ENCODE results near the gene RLN1.
"Not testable (repeated sequence)": the region's sequence is repeated elsewhere in the genome, so short reads cannot be mapped to it uniquely, and the experiment has no call there.

Gene RLN1, protein sequence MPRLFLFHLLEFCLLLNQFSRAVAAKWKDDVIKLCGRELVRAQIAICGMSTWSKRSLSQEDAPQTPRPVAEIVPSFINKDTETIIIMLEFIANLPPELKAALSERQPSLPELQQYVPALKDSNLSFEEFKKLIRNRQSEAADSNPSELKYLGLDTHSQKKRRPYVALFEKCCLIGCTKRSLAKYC

DNA sequence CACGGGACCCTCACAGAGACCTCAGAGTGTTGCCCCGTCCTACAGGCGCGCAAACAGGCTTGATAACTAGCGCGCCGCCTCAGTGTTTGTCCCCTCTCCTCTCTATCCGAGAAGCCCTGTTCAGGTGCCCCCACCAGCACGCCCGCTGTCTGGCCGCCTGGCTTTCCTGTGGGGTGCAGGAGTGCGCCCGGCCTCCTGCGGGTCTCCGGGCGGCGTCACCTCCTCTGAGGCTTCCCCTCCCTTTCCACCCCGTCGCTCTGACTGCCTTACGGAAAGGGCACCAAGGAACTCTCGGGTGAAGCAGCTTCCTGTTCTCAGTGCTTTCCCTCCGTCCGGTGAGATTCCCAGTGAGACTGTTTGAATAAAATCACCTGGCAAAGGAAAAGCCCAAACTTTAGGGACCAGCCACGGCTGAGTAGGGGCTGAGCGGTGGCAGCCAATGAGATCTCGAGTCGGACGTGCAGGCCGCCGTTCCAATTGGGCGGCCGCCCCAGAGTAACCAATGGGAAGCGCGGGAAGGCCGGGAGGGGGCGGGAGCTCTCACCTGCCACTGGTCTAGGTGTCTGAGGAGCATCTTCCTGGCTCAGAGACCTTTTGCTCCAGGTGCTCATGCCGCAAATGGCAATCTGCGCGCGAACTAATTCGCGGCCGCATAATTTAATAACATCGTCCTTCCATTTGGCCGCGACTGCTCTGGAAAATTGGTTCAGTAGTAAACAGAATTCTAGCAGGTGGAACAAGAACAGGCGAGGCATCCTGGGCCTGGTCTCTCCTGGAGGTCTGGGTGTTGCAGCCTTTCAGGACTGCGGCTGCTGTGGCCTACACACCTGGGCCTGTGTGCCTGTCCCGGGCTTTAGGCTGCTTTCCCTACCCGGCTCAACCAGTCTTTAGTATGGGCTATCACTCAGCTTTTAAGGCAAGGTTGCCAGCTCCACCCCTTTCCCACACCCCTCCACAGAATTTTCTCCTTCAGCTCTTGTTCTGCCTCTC, at the start of gene RLN1:
Gene RLN1, minus strand, starts transcription at position 885 of the 990 bp plus-strand sequence. Its CDS starts 130 bp downstream, at position 755.
- DNase-seq, result peak; percentile 67

DNA sequence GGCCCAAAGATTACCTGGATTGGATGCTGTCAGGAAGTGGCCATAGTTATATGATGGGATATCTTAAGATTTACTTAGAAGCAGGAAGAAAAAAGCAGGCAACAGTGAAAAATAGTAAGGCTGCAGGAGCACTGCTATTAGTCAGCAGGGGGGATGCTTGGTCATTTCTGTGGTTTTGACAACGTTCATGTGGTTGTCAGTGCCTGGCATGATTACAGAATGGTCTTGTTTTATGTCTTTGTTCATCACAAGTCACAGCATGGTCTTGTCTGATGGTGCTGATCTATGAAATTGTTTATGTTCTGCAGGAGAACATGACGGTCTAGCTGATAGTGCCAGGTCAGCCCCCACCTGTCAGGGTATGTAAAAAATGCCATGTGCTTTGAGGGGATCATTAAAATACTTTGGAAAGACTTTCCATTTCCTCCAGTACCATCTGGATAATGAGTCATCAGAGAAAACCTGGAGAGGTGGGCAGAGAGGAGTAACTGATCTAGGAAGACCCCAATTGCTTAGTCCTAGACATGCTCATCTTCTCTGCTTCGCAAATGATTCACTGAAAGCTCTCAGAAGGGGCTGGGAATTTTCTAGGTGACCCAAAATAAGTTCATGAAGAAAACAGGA, 49.5 kb upstream of the RLN1 start:
- DNase-seq, result no peak

DNA sequence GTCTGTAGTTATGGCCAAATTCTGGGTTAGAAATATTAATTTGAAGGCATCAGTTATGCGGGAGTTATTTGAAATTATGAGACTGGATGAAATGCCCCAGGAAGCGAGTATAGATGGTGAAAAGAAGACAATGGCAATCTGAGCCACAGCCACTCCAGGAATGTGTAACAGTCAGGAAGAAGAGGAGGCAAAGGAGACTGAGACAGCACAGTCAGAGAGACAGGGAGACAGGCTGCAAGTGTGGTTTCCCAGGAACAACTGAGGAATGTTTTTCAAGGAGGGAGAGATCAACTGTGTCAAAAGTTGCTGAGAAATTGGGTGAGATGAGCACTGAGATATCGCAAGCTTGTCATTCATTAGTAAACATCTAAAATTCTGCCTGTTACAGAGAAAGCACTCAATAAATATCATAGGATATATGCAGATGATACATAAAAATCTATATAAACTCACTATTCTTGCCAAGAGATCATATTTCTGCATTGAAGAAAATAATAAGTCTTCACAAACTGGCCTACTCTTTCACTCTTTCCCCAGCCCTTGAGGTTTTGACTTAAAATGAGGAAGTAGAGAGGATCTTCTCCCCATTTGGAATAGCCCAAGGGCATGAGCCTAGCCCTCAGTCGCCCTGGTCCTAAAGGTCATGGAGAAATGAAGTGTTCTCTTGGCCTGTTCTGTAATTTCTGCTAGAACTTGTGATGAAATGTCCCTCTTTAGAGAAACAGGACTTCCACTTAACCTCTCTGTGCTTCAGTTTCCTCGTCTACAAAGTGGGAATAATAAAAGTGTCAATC, 48.5 kb upstream of the RLN1 start:
- DNase-seq, result no peak

DNA sequence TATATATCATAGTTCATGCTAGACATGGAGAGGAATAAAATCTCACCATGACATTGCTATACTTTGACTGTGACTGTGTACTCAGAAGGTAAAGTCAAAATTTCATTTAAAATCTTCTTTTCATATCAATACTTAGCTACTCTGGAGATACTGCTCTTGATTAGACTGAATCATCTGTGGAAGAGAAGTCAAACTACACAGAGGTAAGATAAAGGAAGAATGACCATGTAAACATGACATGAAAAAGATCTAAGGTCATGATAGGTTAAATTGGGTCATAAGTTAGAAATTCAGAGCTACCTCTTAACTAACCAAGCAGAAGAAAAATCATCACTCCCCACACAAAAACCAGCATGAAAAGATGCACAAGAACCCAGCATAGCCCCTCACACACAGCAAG, 44.8 kb upstream of the RLN1 start:
- DNase-seq, result no peak

DNA sequence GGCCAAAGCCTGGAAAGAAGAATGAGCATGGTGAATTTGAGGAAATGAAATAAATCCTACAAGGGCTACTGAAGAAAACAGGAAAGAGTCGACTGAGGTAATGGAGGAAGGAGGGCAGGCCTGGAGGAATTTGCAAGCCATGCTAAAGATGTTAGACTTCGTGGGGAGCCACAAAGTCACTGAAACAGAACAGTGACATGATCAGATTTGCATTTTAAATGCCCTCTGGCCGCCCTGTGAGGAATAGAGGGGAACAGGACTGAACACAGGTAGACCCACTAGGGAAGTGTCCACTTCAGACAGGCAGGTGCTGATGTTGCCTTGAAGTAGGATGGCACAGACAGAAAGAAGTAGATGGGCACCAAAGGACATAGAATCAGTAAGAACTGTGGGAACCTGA, 42.8 kb upstream of the RLN1 start:
- no peak for DNase-seq

DNA sequence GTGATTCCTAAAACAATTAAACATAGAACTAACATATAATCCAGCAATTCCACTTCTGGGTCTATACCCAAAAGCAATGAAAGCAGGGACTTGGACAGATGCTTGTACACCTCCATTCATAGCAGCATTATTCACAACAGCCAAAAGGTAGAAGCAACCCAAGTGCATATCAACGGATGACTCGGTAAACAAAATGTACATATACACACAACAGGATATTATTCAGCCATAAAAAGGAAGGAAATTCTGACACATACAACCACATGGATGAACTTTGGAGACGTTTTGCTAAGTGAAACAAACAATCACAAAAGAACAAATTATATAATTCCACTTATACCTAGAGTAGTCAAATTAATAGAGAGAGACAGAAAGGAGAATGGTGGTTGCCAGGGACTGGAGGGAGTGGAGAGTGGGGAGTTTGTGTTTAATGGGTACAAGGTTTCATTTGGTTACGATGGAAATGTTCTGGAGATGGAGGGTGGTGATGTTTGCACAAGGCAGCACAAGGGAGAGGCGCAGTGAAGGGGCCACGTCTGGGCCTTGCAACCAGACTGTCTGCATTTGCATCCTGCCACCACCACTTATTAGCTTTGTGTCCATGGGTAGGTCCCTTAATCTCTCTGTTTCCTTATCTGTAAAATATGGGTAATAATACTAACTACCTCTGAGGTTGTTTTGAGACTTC, 36.3 kb upstream of the RLN1 start:
- no peak for DNase-seq

DNA sequence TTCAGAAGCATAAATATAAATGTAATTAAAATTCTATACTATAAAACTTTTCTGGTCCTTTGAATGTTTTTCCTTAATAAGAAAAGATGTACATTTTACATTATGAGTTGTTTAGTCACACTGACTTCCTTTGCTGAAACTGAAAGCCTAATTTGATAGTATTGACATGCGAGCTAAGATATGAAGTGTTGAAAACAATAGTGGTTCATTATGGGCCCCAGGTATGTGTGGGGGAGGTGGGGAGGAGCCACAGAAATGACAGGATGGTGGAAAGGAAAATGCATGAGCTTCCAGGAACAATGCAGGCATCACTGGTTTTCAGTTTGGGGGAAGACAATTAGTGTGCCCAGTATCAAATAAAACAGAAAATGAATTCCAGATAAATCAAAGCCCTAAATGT, 35.4 kb upstream of the RLN1 start:
- DNase-seq, result peak; percentile 65

DNA sequence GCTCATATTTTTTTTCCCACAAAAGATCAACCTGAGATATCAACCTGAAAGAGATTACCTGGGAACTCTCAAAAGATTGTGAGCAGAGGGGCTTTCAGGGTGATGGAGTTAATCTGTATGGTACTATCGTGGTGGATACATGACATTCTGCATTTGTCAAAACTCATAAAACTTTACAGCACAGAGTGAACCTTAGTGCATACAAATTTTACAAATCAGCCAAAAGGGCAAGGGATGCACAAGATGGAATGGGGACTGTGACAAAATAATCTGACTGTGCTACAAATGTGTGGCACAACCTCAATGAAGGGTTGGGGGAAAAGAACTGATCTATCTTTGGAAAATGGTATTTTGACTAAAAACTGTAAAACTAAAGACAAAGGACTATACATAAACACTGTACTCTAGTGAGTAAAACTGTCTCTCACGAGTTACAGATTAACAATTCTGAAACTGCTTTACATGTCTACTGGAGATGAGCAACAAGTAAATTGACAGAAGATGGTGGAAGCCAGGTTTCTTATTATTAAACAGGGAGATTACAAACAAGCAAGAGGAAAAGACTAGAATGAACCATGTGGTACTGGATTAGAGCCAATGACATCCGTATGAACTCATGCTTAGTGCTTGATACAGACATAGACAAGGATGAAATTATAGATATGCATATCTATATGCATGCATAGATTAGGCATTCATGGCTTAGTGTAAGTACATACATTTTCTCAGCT, 24.8 kb upstream of the RLN1 start:
- no peak for DNase-seq

DNA sequence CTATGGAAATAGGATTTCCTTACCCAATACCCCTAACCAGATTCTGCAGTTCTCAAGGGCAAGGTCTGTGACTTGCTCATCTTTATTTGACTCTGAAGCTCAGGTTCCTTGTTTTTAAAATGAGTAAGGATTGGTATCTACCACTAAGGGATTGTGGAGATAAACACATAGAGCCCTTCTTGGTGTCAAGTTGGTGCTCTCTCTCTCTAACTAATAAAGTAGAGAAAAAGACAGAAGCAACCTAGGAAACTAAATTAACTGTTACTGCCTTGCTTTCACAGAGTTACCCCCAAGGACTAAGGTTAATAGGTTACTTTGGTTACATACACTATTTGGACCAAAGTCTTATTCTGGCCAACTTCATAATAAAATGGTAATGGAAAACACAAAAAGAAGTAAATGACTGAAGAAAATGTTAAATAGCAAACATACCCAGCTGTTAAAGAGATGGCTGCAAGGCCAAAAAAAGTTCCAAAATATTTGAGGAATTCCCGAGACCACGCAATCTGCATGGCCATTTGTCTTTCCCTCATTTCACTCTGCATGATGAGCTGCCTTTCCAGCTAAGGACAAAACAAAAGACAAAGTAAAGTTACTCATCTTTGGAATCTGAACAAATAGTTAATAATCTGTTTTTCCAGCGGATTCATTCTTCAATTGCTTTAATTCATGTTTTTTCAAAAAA, 21.8 kb upstream of the RLN1 start:
- no peak for DNase-seq

DNA sequence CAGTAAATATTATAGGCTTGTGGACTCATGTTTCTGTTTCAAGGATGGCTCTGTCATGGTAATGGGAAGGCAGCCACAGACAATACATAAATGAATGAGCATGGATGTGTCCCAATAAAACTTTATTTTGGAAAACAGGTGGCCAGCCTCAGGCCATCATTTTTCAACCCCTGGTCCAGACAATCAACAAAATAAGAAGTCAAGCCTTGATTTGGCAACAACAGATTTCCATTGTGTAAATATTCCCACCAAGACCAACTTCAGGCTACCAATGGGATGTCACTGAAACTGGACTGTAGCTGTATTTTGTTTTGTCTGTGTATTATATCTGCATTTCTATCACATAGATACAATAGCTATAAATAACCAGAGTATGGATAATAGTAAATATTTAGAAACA, 20.7 kb upstream of the RLN1 start:
- no peak for DNase-seq

DNA sequence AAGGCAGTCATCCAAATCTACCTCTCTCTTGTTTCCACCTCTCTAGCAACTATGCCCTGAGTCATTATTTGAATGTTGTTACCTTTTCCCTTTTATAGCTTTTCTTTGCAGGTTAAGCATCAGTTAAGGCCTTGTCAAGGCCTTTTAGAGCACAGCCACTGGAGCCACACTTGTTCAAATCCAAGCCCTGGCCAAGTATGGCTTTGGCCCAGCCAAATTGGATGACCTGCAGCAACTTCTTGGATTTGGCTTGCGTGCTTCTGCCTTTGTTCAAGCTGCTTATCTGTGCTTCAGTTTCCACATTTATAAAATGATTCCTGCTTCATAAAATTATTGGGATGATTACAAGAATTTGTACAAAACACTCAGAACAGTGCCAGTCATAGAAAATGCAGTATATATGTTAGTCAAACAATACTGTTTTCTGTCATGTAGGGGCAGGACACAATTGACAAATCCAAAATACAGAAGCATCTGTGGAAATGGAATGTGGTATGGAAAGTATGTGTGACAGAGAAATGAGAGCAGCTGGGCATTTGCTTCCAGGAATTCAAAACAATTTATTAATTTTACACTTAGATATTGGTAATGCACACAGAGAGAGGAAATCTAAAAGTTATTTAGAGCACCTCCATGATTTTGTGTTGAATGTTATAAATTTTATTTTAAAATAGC, 17.9 kb upstream of the RLN1 start:
- DNase-seq, result no peak

DNA sequence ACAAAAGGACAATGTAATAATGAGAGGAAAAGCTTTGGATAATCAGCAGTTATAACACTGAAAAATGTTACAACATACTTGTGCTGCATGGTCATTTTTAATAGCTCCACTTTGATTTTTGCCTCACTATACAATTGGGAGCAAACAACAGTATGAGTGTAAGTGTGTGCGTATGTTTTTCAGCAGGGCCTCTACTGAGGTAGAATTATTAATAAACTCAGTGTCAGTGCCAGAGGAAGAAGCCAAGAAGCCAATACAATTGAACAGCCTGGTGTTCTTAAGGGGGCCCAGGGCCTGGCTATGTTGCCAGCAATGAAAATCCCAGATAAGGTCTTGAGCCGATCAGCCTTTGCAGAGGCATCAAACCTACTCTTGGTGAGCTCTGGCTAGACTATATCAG, 16.1 kb upstream of the RLN1 start:
- DNase-seq, result no peak

DNA sequence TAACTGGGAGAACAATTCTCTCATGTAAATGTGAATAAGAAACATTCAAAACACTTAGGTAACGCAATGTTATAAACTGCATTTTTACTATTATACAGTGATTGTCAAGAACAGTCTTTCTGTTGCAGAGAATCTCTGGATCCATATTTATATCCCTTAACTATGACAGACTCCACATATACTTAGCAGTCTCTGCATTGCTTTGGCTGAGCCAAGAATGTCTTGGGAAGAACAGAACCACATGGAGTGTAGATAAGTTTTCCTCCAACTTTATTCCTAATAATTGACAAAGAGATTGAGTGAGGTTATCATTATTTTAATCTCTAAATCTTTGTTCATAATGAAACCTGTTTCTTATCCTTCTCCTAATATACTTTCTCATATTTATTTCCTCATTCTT, 15.6 kb upstream of the RLN1 start:
- DNase-seq, result no peak

DNA sequence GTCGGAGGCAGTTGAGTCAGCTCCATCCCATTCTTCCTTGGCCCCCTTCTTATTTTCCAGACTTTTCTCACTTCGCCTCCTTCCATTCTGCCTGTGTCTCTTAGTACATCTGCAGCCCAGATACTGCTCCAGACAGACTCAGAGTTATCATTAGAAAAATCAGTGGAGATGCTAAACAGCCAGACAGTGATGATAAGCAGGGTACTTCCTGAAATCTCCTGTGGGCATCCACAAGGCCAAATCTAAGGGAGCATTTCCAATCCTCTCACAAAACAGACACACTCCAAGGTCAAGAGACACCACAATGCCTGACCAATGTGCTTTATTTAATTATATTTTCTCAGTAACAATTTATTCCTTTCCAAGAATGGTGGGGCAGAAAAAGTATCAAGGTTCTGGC, 14.5 kb upstream of the RLN1 start:
- DNase-seq, result no peak

DNA sequence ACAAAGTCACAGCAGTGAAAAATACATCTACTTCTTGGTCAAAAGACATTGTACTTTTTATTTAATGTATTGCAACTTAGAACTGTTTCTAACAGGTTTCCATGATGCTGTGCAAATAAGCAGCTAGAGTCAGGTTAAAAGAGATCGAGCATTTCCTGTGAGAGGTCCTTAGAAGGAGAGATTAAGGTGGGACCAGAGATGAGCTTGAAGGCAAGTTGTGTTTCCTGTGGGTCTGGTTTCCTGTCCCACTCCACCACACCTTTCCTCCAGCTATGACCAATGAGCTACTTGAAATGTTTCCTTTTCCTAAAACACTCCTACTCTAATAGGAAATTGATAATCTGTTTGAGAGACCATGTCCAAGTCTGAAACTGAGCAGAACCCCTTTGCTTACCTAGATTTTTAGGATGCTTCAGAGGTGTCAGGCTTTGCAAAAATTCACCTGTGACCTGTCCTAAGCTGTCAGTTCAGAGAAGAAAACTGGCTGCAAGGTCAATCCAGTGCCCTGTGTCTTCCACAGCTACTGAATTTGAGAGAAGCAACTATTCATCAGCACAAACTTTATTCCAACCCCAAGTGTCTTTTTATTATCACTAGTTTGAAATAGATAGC, 13.1 kb upstream of the RLN1 start:
- no peak for DNase-seq

DNA sequence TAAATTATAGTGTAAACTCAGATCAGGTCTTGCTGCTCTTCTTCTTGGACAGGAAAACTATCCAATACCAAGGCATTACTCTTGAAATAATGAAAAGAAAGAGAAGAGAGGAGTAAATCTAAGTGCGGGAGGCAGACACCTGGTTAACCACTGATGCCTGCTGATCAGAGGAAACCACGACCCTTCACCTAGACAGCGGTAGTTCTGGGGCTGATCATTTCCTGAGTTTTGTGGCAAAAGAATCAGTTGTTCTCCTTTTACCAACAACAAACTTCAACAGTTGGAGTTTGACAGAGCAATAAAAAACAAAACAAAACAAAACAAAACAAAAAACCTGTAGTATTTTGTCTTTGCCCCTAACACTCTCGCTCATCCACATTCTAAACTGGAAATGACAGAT, 3.0 kb downstream of the RLN1 start:
- DNase-seq, result peak; percentile 64

DNA sequence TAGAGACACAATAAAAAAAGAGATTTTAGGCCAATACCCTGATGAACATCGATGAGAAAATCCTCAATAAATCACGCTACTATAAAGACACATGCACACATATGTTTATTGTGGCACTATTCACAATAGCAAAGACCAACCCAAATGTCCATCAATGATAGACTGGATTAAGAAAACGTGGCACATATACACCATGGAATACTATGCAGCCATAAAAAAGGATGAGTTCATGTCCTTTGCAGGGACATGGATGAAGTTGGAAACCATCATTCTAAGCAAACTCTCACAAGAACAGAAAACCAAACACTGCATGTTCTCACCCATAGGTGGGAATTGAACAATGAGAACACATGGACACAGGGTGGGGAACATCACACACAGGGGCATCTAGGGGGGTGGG, 8.4 kb downstream of the RLN1 start:
- DNase-seq, result not testable (repeated sequence)

DNA sequence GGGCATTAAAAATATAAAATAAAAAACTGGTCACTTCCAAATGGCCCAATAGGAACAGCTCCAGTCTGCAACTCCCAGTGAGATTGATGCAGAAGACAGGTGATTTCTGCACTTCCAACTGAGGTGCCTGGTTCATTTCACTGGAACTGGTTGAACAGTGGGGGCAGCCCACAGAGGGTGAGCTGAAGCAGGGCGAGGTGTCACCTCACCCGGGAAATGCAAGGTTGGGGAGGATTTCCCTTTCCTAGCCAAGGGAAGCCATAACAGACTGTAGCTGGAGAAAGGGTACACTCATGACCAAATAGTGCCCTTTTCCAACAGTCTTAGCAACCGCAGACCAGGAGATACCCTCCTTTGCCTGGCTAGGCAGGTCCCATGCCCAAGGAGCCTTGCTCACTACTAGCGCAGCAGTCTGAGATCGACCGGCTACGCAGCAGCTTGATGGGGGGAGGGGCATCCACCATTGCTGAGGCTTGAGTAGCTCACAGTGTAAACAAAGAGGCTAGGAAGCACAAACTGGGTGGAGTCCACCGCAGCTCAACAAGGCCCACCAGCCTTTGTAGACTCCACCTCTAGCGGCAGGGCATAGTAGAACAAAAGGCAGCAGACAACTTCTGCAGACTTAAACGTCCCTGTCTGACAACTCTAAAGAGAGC, 12.7 kb downstream of the RLN1 start:
- peak; percentile 70 for DNase-seq

DNA sequence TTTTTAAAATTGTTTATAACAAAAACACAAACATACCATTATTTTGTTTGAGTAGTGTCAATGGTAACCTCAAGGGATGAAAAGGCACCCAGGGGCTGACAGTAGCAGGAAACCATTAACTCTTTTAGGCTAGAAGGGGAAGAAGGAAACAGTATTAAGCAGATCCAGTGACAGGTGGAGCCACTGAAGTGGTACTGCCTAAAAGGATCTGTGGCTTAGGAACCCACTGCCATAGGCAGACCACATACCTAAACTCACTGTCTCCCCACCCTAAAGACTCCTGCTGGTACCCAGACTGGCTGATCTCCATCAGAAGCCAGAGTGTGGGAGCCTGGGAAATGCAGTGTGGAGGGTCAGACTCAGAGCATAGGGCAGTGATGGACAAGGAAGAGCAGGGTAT, 13.5 kb downstream of the RLN1 start:
- no peak for DNase-seq

All from activated effector memory CD4-positive, alpha-beta T cell treated with anti-CD3 and anti-CD28 coated beads, Interleukin-2, amount 50 U/mL, for 16 hours (primary cell).